Keratinocyte (primary cell): ENCODE measurements around the gene TTLL13.

Source experiments
- CTCF ChIP-seq, 3 experiments: IDR thresholded peaks in 1 of 3; conservative IDR thresholded peaks in 1 of 3; optimal IDR thresholded peaks in 1 of 3; 2 replicates in 2 of 3; 3 replicates in 1 of 3; pipeline versions ENCODE3 to v1.5.1; 2011; ENCODE audit warnings: low read length in 3 of 3, mild to moderate bottlenecking in 3 of 3, moderate library complexity in 2 of 3, control low read depth in 1 of 3, inconsistent platforms in 1 of 3; ENCODE audit not compliant: insufficient read depth in 2 of 3; ENCODE audit errors: extremely low read depth in 1 of 3
- EZH2 ChIP-seq: IDR thresholded peaks from one replicate; pipeline ENCODE4 v1.6.1; 2012; ENCODE audit warnings: inconsistent platforms, mild to moderate bottlenecking, low read length, moderate library complexity

GRCh38 chr15:90213122-90213817 is 36.1 kb upstream of the TTLL13 start:
- TF ChIP-seq CTCF (optimal IDR thresholded peaks at IDR 0.05 in 1 of 3, IDR thresholded peaks at IDR 0.05 in 1 of 3, conservative IDR thresholded peaks at IDR 0.05 in 1 of 3; ENCODE audit: extremely low read depth in 1 of 3, insufficient read depth in 2 of 3, low read length in 3 of 3) (no peak), EZH2 (no peak)
